IMR-90 (cell line): ENCODE data around the gene ATG9B. TPM values are rescaled to one million over a fixed set of nuclear protein-coding genes. Genes with fewer than 3 reads are reported as not detected.

ENCODE experiments used
- ATAC-seq: fragments of 200-7000 bp; cut with Tn5 transposase; 2 replicates; pipeline ENCODE4 v1.9.1; 2020; ENCODE audit warnings: low read depth, mild to moderate bottlenecking, moderate library complexity
- BruUV-seq: library from RNA; stranded (reverse); fragments of 400-500 nt; replicated peaks from 2 replicates; lab custom pipeline; 2021; lab: Mats Ljungman, UMichigan
- CTCF ChIA-PET: fragments of 300-600 bp; formaldehyde crosslinking; extraction: SDS; loops from one replicate; lab custom pipeline; 2021; ENCODE audit warnings: antibody characterized with exemption; lab: Yijun Ruan, JAX
- POLR2A ChIA-PET: fragments of 300-600 bp; sonication (Branson Sonifier 250); formaldehyde crosslinking; loops from one replicate; lab custom pipeline; 2022; ENCODE audit warnings: antibody characterized with exemption; ENCODE audit not compliant: unreplicated experiment; lab: Charles Lee
- DNase-seq: peaks from one replicate; pipeline ENCODE4 v3.0.0; 2013
- H2AFZ ChIP-seq: replicated peaks from 2 replicates; pipeline ENCODE3; 2013; ENCODE audit warnings: low read length, mild to moderate bottlenecking; ENCODE audit not compliant: poor library complexity
- H2AK5ac ChIP-seq: 2 replicates; pipeline ENCODE4 v1.6.1; 2013; ENCODE audit warnings: low read depth, low read length, inconsistent platforms
- H2AK9ac ChIP-seq: replicated peaks from 2 replicates; pipeline ENCODE3; 2013; ENCODE audit warnings: mild to moderate bottlenecking, low read depth, low read length, moderate library complexity; ENCODE audit not compliant: poor library complexity
- H2BK120ac ChIP-seq: 2 replicates; pipeline ENCODE4 v1.6.1; 2013; ENCODE audit warnings: low read depth, low read length, inconsistent platforms
- H2BK15ac ChIP-seq: 3 replicates; pipeline ENCODE4 v1.6.1; 2013; ENCODE audit warnings: low read depth, low read length, inconsistent platforms
- H2BK20ac ChIP-seq: 2 replicates; pipeline ENCODE4 v1.6.1; 2013; ENCODE audit warnings: low read depth, mild to moderate bottlenecking, inconsistent platforms, low read length, moderate library complexity
- H2BK5ac ChIP-seq: 2 replicates; pipeline ENCODE4 v1.6.1; 2013; ENCODE audit warnings: mild to moderate bottlenecking, low read depth, low read length, inconsistent platforms; ENCODE audit not compliant: poor library complexity, severe bottlenecking
- H3K14ac ChIP-seq: replicated peaks from 2 replicates; pipeline ENCODE4 v1.6.1; 2013; ENCODE audit warnings: low read depth, low read length, inconsistent platforms
- H3K18ac ChIP-seq: 2 replicates; pipeline ENCODE4 v1.6.1; 2013; ENCODE audit warnings: low read depth, low read length, control low read depth
- H3K23ac ChIP-seq: 2 replicates; pipeline ENCODE4 v1.6.1; 2013; ENCODE audit warnings: low read depth, low read length, inconsistent platforms
- H3K27ac ChIP-seq: 2 replicates; pipeline ENCODE4 v1.5.1; 2013; ENCODE audit warnings: mild to moderate bottlenecking, control low read depth, low read length; ENCODE audit not compliant: insufficient read depth
- H3K27me3 ChIP-seq: 2 replicates; pipeline ENCODE4 v1.6.1; 2013; ENCODE audit warnings: low read length; ENCODE audit not compliant: control insufficient read depth, insufficient read depth
- H3K36me3 ChIP-seq: 2 replicates; pipeline ENCODE4 v1.6.1; 2013; ENCODE audit warnings: low read length, mixed read lengths; ENCODE audit not compliant: control insufficient read depth, insufficient read depth
- H3K4ac ChIP-seq: 2 replicates; pipeline ENCODE4 v1.6.1; 2013; ENCODE audit warnings: low read depth, low read length, inconsistent platforms
- H3K4me1 ChIP-seq: 2 replicates; pipeline ENCODE4 v1.6.1; 2013; ENCODE audit warnings: low read length, mixed read lengths; ENCODE audit not compliant: control insufficient read depth, insufficient read depth
- H3K4me2 ChIP-seq: 2 replicates; pipeline ENCODE4 v1.6.1; 2013; ENCODE audit warnings: low read depth, mild to moderate bottlenecking, control low read depth, low read length, moderate library complexity
- H3K4me3 ChIP-seq: 2 replicates; pipeline ENCODE4 v1.5.1; 2013; ENCODE audit warnings: low read depth, mild to moderate bottlenecking, control low read depth, low read length, moderate library complexity; ENCODE audit not compliant: insufficient read depth
- H3K56ac ChIP-seq: 2 replicates; pipeline ENCODE4 v1.6.1; 2013; ENCODE audit warnings: low read length, inconsistent platforms; ENCODE audit not compliant: insufficient read depth; ENCODE audit errors: extremely low read depth
- H3K79me1 ChIP-seq, 2 experiments: 2 replicates each; pipeline ENCODE4 v1.6.1; 2013; ENCODE audit warnings: low read length in 2 of 2, inconsistent platforms in 1 of 2, low read depth in 1 of 2
- H3K9ac ChIP-seq: 2 replicates; pipeline ENCODE4 v1.6.1; 2013; ENCODE audit warnings: low read depth, low read length, control low read depth
- H3K9me1 ChIP-seq: 2 replicates; pipeline ENCODE4 v1.6.1; 2013; ENCODE audit warnings: low read length, inconsistent platforms; ENCODE audit not compliant: insufficient read depth
- H3K9me3 ChIP-seq: 2 replicates; pipeline ENCODE4 v1.6.1; 2013; ENCODE audit warnings: low read length; ENCODE audit not compliant: control insufficient read depth, insufficient read depth
- H4K20me1 ChIP-seq: 2 replicates; pipeline ENCODE4 v1.6.1; 2013; ENCODE audit warnings: low read length, inconsistent platforms; ENCODE audit not compliant: insufficient read depth
- H4K5ac ChIP-seq: 2 replicates; pipeline ENCODE4 v1.6.1; 2013; ENCODE audit warnings: mild to moderate bottlenecking, low read depth, low read length, control low read depth
- H4K8ac ChIP-seq, 2 experiments: 2 replicates each; pipeline ENCODE4 v1.6.1; 2013; ENCODE audit warnings: low read depth in 2 of 2, low read length in 2 of 2, control low read depth in 1 of 2, inconsistent platforms in 1 of 2
- H4K91ac ChIP-seq: 2 replicates; pipeline ENCODE4 v1.6.1; 2013; ENCODE audit warnings: low read depth, low read length, inconsistent platforms; ENCODE audit not compliant: insufficient read depth
- FOS ChIP-seq: fragments of 150-350 bp; IDR thresholded peaks from 2 replicates; pipeline ENCODE4 v1.6.1; 2016; ENCODE audit warnings: low read depth, low read length
- NFE2L2 ChIP-seq: fragments of 150-350 bp; IDR thresholded peaks from 2 replicates; pipeline ENCODE4 v1.6.1; 2016; ENCODE audit warnings: low read depth, mild to moderate bottlenecking, low read length
- POLR2A ChIP-seq: IDR thresholded peaks from 2 replicates; pipeline ENCODE4 v1.6.1; 2012; ENCODE audit warnings: mild to moderate bottlenecking, low read depth, low read length
- RCOR1 ChIP-seq: IDR thresholded peaks from 2 replicates; pipeline ENCODE4 v1.6.1; 2012; ENCODE audit warnings: mild to moderate bottlenecking, low read length, improper control_type of control experiment; ENCODE audit not compliant: insufficient replicate concordance
- RFX5 ChIP-seq: IDR thresholded peaks from 2 replicates; pipeline ENCODE4 v1.8.0; 2012; ENCODE audit warnings: low read depth, mild to moderate bottlenecking, low read length, moderate library complexity
- WGBS, 2 experiments: methylation state at CpG; one replicate each; pipeline versions ENCODE4 v1.1.5 to v1.1.7; 2013; ENCODE audit warnings: missing lambda C conversion rate in 2 of 2; ENCODE audit not compliant: insufficient read length in 1 of 2; ENCODE audit errors: extremely low coverage in 2 of 2; 5-methylcytosine and 5-hydroxymethylcytosine counted together
- dilution Hi-C: fragments of 300-500 bp; cut with HindIII; formaldehyde crosslinking; loops from one replicate; pipeline ENCODE4 v1.14.3; 2018; ENCODE audit warnings: low sequenced_read_pairs; ENCODE audit not compliant: unreplicated experiment
- in situ Hi-C: fragments of 300-500 bp; cut with MboI; formaldehyde crosslinking; loops from 3 replicates; pipeline ENCODE4 v1.14.3; 2019; ENCODE audit warnings: low sequenced_read_pairs, inconsistent platforms, mixed read lengths
- intact Hi-C: fragments of 100-400 bp; cut with micrococcal nuclease; formaldehyde crosslinking; loops from 2 replicates; pipeline ENCODE4 v1.10.0; 2022
- polyA plus RNA-seq, 3 experiments: library from polyadenylated mRNA; depleted of rRNA; stranded (reverse); fragments of >200 nt; gene quantifications; 2 replicates each; pipeline ENCODE4 v1.2.3, GENCODE V29; 2012; ENCODE audit warnings: low replicate concordance in 1 of 3
- total RNA-seq: library from RNA; depleted of rRNA; stranded (reverse); fragments of >200 nt; gene quantifications from 2 replicates; pipeline ENCODE4 v1.2.3, GENCODE V29; 2012

Gene ATG9B
- total and polyA plus RNA-seq, 2 of the 4 experiments (the other 2 are of a cell fraction), result 0.18 to 0.91 TPM

DNA sequence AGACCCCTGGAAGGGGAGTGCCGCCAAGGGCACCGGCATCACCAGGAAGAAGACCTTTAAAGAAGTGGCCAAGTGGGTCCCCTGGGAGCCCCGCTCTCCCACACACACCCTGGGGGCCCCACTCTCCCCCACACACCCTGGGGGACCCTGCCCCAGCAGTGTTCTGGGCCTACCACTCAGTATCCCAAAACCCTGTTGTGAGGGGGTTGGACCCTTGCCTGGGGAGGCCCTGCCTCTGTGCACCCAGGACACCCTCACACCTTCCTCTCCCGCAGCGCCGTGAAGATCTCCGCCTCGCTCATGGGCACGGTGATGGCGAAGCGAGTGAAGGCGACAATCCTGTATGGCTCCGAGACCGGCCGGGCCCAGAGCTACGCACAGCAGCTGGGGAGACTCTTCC, 22.7 kb downstream of the ATG9B start:
- no TSS peak for BruUV-seq
- H3K4me2 ChIP-seq, result no peak overlapping the region
- no peak overlapping the region for H2BK5ac ChIP-seq
- no peak overlapping the region for H2AFZ ChIP-seq
- no peak overlapping the region for H3K18ac ChIP-seq
- no peak overlapping the region for H3K9ac ChIP-seq
- no peak overlapping the region for H3K4me3 ChIP-seq
- H3K9me3 ChIP-seq, result no peaks in the 10 kb centered on the region
- intact Hi-C loops, result no loop called here
- H3K27me3 ChIP-seq, result peaks cover 15% of the 10 kb centered on the region
- no peak overlapping the region for H4K8ac ChIP-seq
- no peak overlapping the region for H3K27ac ChIP-seq
- TF ChIP-seq RFX5, result no peak
- no peak for TF ChIP-seq RCOR1
- no peak for TF ChIP-seq POLR2A
- no peak for TF ChIP-seq NFE2L2
- no peak for TF ChIP-seq FOS
- no peaks in the 10 kb centered on the region for H3K79me1 ChIP-seq
- no peak overlapping the region for H3K23ac ChIP-seq
- no peaks in the 10 kb centered on the region for H3K36me3 ChIP-seq
- H4K5ac ChIP-seq, result no peak overlapping the region
- in situ Hi-C loops, result no loop called here
- no peak overlapping the region for H2AK5ac ChIP-seq
- H4K20me1 ChIP-seq, result no peaks in the 10 kb centered on the region
- H3K14ac ChIP-seq, result no peak overlapping the region
- no peak overlapping the region for H2BK120ac ChIP-seq
- H2BK15ac ChIP-seq, result no peak overlapping the region
- peaks cover 2% of the 10 kb centered on the region; the same call in 1 of the 2 replicates for H3K4me1 ChIP-seq
- ChIA-PET CTCF (no interaction called here), POLR2A (no interaction called here)
- ATAC-seq, result no peak
- no peak overlapping the region for H2AK9ac ChIP-seq
- 100% methylated on average over 2 of the region's 16 CpGs; no CpG with 5 or more reads in 1 of the 2 experiments for WGBS, 2 experiments
- no peak overlapping the region for H3K4ac ChIP-seq
- no peak overlapping the region for H3K56ac ChIP-seq
- no peak for DNase-seq
- H3K9me1 ChIP-seq, result no peaks in the 10 kb centered on the region
- H4K91ac ChIP-seq, result no peak overlapping the region
- no peak overlapping the region for H2BK20ac ChIP-seq
- dilution Hi-C loops, result no loop called here
